Sigmoid colon (tissue), 4 donors: Measurements from ENCODE around the gene RTKN2.

ENCODE experiments used
- POLR2A ChIP-seq, 2 donors: fragments of 450-650 bp; IDR thresholded peaks; one replicate each; pipeline ENCODE4 v1.6.1; 2016; ENCODE audit warnings: antibody characterized with exemption in 2 of 2, mild to moderate bottlenecking in 2 of 2, moderate library complexity in 2 of 2
- POLR2AphosphoS5 ChIP-seq, 4 donors: sonication (generic); formaldehyde crosslinking; IDR thresholded peaks; one replicate each; pipeline ENCODE4 v1.6.1; 2017; ENCODE audit warnings: antibody characterized with exemption in 4 of 4

DNA sequence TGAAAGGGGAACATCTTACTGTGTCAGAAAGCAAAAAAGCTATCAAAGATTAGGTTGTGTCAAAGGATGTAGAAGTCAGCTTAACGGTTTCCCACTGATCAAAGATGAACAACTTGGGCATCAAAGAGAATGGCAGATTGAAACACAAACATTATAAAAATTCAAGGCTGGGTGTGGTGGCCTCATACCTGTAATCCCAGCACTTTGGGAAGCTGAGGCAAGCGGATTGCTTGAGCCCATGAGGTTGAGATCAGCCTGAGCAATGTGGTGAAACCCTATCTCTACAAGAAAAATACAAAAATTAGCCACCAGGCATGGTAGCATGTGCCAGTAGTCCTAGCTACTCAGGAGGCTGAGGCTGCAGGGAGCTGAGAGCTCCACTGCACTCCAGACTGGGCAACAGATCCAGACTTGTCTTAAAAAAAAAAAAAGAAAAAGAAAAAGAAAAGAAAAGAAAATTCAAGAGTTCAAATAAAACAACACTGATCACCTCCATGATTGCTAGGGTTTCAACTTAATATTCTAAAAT lies 34.5 kb downstream of the RTKN2 start:
- no peak for TF ChIP-seq POLR2AphosphoS5 (IDR thresholded peaks at IDR 0.05)
- no peak for TF ChIP-seq POLR2A (IDR thresholded peaks at IDR 0.05)
